Panc1 (cell line): ENCODE measurements around the gene CCDC157. TPM values are rescaled to one million over a fixed set of nuclear protein-coding genes. Genes with fewer than 3 reads are reported as not detected.

Experiments
- ATAC-seq: fragments of 200-7000 bp; cut with Tn5 transposase; 2 replicates; pipeline ENCODE4 v1.9.1; 2020; ENCODE audit warnings: mild to moderate bottlenecking, moderate library complexity
- BruUV-seq: library from RNA; stranded (reverse); fragments of 400-500 nt; replicated peaks from 2 replicates; lab custom pipeline; 2021; lab: Mats Ljungman, UMichigan
- CTCF ChIA-PET: fragments of 300-600 bp; sonication (Branson Sonifier 250); formaldehyde crosslinking; loops from one replicate; lab custom pipeline; 2022; ENCODE audit warnings: antibody characterized with exemption; lab: Charles Lee
- POLR2A ChIA-PET: fragments of 300-600 bp; sonication (Branson Sonifier 250); formaldehyde crosslinking; loops from one replicate; lab custom pipeline; 2022; ENCODE audit warnings: antibody characterized with exemption; lab: Charles Lee
- DNase-seq: peaks from one replicate; pipeline ENCODE4 v3.0.0-alpha.2; 2010; ENCODE audit warnings: low read depth, low spot score
- H3K27ac ChIP-seq: 2 replicates; pipeline ENCODE4 v1.5.1; 2011; ENCODE audit warnings: mild to moderate bottlenecking, low read length, inconsistent platforms
- H3K27me3 ChIP-seq: fragments of 200-500 bp; sonication (Bioruptor generic); 2 replicates; pipeline ENCODE4 v1.6.0; 2014; ENCODE audit warnings: low read length, inconsistent platforms; ENCODE audit not compliant: control insufficient read depth, insufficient read depth
- H3K36me3 ChIP-seq: fragments of 200-500 bp; sonication (Bioruptor generic); 2 replicates; pipeline ENCODE4 v1.5.1; 2014; ENCODE audit warnings: inconsistent platforms, mild to moderate bottlenecking, low read length, moderate library complexity; ENCODE audit not compliant: control insufficient read depth, insufficient read depth
- H3K4me1 ChIP-seq: 2 replicates; pipeline ENCODE4 v1.5.1; 2011; ENCODE audit warnings: inconsistent platforms, mild to moderate bottlenecking, low read length, moderate library complexity; ENCODE audit not compliant: control insufficient read depth, insufficient read depth
- H3K4me3 ChIP-seq, 2 experiments: 2 replicates each; pipeline ENCODE4 v1.5.1; 2011 to 2012; ENCODE audit warnings: low read depth in 2 of 2, low read length in 2 of 2, mild to moderate bottlenecking in 2 of 2, inconsistent platforms in 1 of 2, moderate library complexity in 1 of 2
- H3K9me3 ChIP-seq: fragments of 200-500 bp; sonication (Bioruptor generic); 2 replicates; pipeline ENCODE4 v1.5.1; 2014; ENCODE audit warnings: low read depth, mild to moderate bottlenecking, inconsistent platforms, low read length, moderate library complexity; ENCODE audit not compliant: control insufficient read depth, insufficient read depth
- POLR2AphosphoS5 ChIP-seq: IDR thresholded peaks from 2 replicates; pipeline ENCODE4 v1.6.1; 2012; ENCODE audit warnings: mild to moderate bottlenecking, low read depth, low read length, moderate library complexity
- SIN3A ChIP-seq: IDR thresholded peaks from 2 replicates; pipeline ENCODE4 v1.6.1; 2012; ENCODE audit warnings: low read depth, mild to moderate bottlenecking, low read length, moderate library complexity, borderline replicate concordance; ENCODE audit not compliant: insufficient read depth
- TCF7L2 ChIP-seq: IDR thresholded peaks from 2 replicates; pipeline ENCODE4 v1.6.1; 2011; ENCODE audit warnings: mild to moderate bottlenecking, low read depth, low read length, inconsistent platforms
- in situ Hi-C: cut with HindIII; loops from 2 replicates; pipeline ENCODE4 v1.10.0; 2016; ENCODE audit warnings: low sequenced_read_pairs, low pct_unique_long_range_greater_than_20kb
- intact Hi-C: fragments of 100-400 bp; cut with micrococcal nuclease; formaldehyde crosslinking; loops from one replicate; pipeline ENCODE4 v1.10.0; 2022; ENCODE audit not compliant: unreplicated experiment
- total RNA-seq: library from RNA; stranded (reverse); gene quantifications from one replicate; pipeline ENCODE4 v1.2.1, GENCODE V29; 2021; ENCODE audit not compliant: unreplicated experiment
- TF ChIP-seq, protein P1 (sequence below), 2 experiments: IDR thresholded peaks; 2 replicates each; pipeline ENCODE4 v1.6.1; 2011 to 2012; ENCODE audit warnings: low read depth in 2 of 2, control low read depth in 1 of 2, low read length in 1 of 2, mild to moderate bottlenecking in 1 of 2, moderate library complexity in 1 of 2; ENCODE audit not compliant: insufficient read depth in 1 of 2
- TF ChIP-seq, protein P2 (sequence below): fragments of 450-650 bp; IDR thresholded peaks from 2 replicates; pipeline ENCODE4 v1.5.1; 2017; ENCODE audit warnings: mild to moderate bottlenecking

The CCDC157 gene
- total RNA-seq, 1 experiment from 2014 or later, result 2.1 TPM

DNA sequence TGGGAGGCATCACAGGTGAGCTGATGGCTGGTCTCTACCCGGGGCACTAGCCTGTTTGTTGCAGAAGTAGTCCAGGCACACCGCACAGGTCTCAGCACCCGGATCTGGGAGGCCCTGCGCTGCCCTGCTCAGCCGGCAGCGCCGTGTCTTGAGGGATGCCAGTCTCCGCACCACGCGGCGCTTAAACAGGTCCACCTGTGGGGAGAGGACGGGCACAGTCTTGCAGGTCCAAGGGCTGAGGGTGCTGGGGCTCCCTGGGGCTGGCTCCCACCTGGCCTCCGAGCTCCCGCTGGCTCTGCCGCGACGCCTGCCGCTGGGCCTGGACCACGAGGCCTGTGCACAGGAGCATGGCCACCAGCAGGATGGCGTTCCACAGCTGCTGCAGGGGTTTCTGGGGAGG, 23.2 kb downstream of the CCDC157 start:
- ChIA-PET CTCF (no interaction called here), POLR2A (no interaction called here)
- Histone ChIP-seq H3K4me1 (no peaks in the 10 kb centered on the region), H3K36me3 (no peaks in the 10 kb centered on the region), H3K4me3 (no peak overlapping the region), H3K27ac (no peak overlapping the region), H3K9me3 (no peaks in the 10 kb centered on the region), H3K27me3 (no peaks in the 10 kb centered on the region)
- no peak for DNase-seq
- no peak for ATAC-seq
- BruUV-seq, result no TSS peak
- intact Hi-C loops (no loop called here), in situ Hi-C loops (no loop called here)
- no peak for TF ChIP-seq POLR2AphosphoS5
- no peak for TF ChIP-seq TCF7L2
- TF ChIP-seq SIN3A, result no peak

DNA sequence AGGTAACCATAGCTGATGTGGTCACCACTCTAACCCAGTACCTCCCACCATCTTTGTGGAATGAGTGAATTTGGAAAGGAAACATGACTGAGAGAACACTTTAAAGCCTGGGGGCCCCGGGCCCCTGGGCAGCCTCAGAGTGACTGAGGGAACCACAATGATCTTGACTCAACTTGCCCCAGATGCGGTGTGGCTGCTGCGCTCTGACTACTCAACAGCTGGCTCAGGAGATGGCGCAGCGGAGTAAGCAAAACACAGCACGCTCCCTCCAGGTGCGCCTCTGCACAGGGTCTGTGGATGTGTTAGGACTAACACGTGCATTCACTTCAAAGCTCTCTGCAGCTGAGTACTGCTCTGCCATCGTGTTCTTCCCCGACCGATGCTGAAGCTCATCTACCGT, 24.5 kb downstream of the CCDC157 start:
- no peak for TF ChIP-seq POLR2AphosphoS5
- TF ChIP-seq, protein P1, sequence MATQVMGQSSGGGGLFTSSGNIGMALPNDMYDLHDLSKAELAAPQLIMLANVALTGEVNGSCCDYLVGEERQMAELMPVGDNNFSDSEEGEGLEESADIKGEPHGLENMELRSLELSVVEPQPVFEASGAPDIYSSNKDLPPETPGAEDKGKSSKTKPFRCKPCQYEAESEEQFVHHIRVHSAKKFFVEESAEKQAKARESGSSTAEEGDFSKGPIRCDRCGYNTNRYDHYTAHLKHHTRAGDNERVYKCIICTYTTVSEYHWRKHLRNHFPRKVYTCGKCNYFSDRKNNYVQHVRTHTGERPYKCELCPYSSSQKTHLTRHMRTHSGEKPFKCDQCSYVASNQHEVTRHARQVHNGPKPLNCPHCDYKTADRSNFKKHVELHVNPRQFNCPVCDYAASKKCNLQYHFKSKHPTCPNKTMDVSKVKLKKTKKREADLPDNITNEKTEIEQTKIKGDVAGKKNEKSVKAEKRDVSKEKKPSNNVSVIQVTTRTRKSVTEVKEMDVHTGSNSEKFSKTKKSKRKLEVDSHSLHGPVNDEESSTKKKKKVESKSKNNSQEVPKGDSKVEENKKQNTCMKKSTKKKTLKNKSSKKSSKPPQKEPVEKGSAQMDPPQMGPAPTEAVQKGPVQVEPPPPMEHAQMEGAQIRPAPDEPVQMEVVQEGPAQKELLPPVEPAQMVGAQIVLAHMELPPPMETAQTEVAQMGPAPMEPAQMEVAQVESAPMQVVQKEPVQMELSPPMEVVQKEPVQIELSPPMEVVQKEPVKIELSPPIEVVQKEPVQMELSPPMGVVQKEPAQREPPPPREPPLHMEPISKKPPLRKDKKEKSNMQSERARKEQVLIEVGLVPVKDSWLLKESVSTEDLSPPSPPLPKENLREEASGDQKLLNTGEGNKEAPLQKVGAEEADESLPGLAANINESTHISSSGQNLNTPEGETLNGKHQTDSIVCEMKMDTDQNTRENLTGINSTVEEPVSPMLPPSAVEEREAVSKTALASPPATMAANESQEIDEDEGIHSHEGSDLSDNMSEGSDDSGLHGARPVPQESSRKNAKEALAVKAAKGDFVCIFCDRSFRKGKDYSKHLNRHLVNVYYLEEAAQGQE (IDR thresholded peaks at IDR 0.05; ENCODE audit: insufficient read depth in 1 of 2, low read depth in 2 of 2, low read length in 1 of 2), result no peak
- TF ChIP-seq SIN3A, result no peak
- no peaks in the 10 kb centered on the region for H3K9me3 ChIP-seq
- in situ Hi-C loops (no loop called here), intact Hi-C loops (no loop called here)
- BruUV-seq, result no TSS peak
- no peak overlapping the region for H3K27ac ChIP-seq
- peaks cover 2% of the 10 kb centered on the region; the same call in 1 of the 2 replicates for H3K4me1 ChIP-seq
- POLR2A ChIA-PET, result no interaction called here
- H3K36me3 ChIP-seq, result no peaks in the 10 kb centered on the region
- no peak overlapping the region for H3K4me3 ChIP-seq
- ATAC-seq, result no peak
- CTCF ChIA-PET, result no interaction called here
- DNase-seq, result no peak
- no peaks in the 10 kb centered on the region for H3K27me3 ChIP-seq

DNA sequence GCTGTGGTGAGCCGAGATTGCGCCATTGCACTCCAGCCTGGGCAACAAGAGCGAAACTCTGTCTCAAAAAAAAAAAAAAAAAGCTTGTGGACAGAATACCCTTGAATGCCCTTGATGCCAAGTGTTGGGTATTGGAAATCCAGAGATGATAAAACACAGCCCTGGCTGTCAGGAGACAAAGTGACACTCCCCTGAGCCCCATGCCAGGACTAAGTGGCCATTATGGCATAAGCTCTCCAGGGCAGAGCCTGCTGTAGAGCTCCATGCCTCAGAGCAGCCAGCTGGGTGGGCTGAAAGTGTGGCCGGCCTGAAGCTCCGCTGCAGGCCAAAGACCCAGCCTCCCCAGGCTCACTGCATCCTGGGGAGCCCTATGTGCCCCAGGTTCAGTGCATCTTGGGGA, 25.5 kb downstream of the CCDC157 start:
- TF ChIP-seq, protein P1 (IDR thresholded peaks at IDR 0.05; ENCODE audit: insufficient read depth in 1 of 2, low read depth in 2 of 2, low read length in 1 of 2), result no peak
- TF ChIP-seq SIN3A (no peak), POLR2AphosphoS5 (no peak), TCF7L2 (no peak)
- TF ChIP-seq, protein P2, sequence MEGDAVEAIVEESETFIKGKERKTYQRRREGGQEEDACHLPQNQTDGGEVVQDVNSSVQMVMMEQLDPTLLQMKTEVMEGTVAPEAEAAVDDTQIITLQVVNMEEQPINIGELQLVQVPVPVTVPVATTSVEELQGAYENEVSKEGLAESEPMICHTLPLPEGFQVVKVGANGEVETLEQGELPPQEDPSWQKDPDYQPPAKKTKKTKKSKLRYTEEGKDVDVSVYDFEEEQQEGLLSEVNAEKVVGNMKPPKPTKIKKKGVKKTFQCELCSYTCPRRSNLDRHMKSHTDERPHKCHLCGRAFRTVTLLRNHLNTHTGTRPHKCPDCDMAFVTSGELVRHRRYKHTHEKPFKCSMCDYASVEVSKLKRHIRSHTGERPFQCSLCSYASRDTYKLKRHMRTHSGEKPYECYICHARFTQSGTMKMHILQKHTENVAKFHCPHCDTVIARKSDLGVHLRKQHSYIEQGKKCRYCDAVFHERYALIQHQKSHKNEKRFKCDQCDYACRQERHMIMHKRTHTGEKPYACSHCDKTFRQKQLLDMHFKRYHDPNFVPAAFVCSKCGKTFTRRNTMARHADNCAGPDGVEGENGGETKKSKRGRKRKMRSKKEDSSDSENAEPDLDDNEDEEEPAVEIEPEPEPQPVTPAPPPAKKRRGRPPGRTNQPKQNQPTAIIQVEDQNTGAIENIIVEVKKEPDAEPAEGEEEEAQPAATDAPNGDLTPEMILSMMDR, result no peak
- H3K4me3 ChIP-seq, result no peak overlapping the region
- CTCF ChIA-PET, result interaction anchor here (0.6 kb wide), 1 partner anchor 69 kb away, joined by 4 read pairs; no protein-coding TSS in a partner anchor
- H3K36me3 ChIP-seq, result peaks cover 2% of the 10 kb centered on the region; the same call in 1 of the 2 replicates
- DNase-seq (no peak), ATAC-seq (no peak)
- POLR2A ChIA-PET, result no interaction called here
- H3K27ac ChIP-seq, result no peak overlapping the region
- no peaks in the 10 kb centered on the region for H3K9me3 ChIP-seq
- peaks cover 6% of the 10 kb centered on the region; the same call in 1 of the 2 replicates for H3K4me1 ChIP-seq
- H3K27me3 ChIP-seq, result no peaks in the 10 kb centered on the region
- no TSS peak for BruUV-seq
- in situ Hi-C loops (no loop called here), intact Hi-C loops (no loop called here)
